Measurements from ENCODE around the gene C1RL.

The C1RL gene

GRCh38 chr12:7137908-7138307 lies 28.9 kb upstream of the C1RL start:
- no peak for DNase-seq (ENCODE audit: low read depth)

- no peak for DNase-seq (ENCODE audit: low read depth)
Measured at GRCh38 chr12:7136676-7137075, 27.7 kb upstream of the C1RL start.

GRCh38 chr12:7136071-7136470 lies 27.1 kb upstream of the C1RL start:
- no peak for DNase-seq (ENCODE audit: low read depth)

- DNase-seq (ENCODE audit: low read depth): no peak
Measured at GRCh38 chr12:7134396-7135166, 25.6 kb upstream of the C1RL start.

- DNase-seq (ENCODE audit: low read depth): no peak
Measured at GRCh38 chr12:7131502-7131866, 22.5 kb upstream of the C1RL start.

GRCh38 chr12:7130701-7131501 lies 21.9 kb upstream of the C1RL start:
- peak; percentile 26 for DNase-seq (ENCODE audit: low read depth)

GRCh38 chr12:7129872-7130691 lies 21.1 kb upstream of the C1RL start, which contains the start of gene CLSTN3:
CLSTN3 (plus strand) TSS chr12:7130371; CDS start chr12:7130649, 278 bp downstream.
- peak; percentile 80 for DNase-seq (ENCODE audit: low read depth)

- no peak for DNase-seq (ENCODE audit: low read depth)
Measured at GRCh38 chr12:7129287-7129871, 20.4 kb upstream of the C1RL start.

- no peak for DNase-seq (ENCODE audit: low read depth)
Measured at GRCh38 chr12:7128681-7129286, 19.8 kb upstream of the C1RL start, which contains the start of gene RBP5. RBP5 (minus strand) TSS chr12:7128889; CDS start chr12:7128775, 114 bp downstream.

- no peak for DNase-seq (ENCODE audit: low read depth)
Measured at GRCh38 chr12:7127916-7128626, 19.1 kb upstream of the C1RL start.

GRCh38 chr12:7125632-7126227 lies 16.7 kb upstream of the C1RL start:
- no peak for DNase-seq (ENCODE audit: low read depth)

GRCh38 chr12:7123806-7124522 lies 14.9 kb upstream of the C1RL start:
- DNase-seq (ENCODE audit: low read depth): no peak

- no peak for DNase-seq (ENCODE audit: low read depth)
Measured at GRCh38 chr12:7122811-7123769, 14.1 kb upstream of the C1RL start.

GRCh38 chr12:7121324-7121723 lies 12.3 kb upstream of the C1RL start:
- no peak for DNase-seq (ENCODE audit: low read depth)

- DNase-seq (ENCODE audit: low read depth): no peak
Measured at GRCh38 chr12:7120166-7120565, 11.2 kb upstream of the C1RL start.

GRCh38 chr12:7118881-7119280 lies 9.9 kb upstream of the C1RL start:
- DNase-seq (ENCODE audit: low read depth): no peak

- no peak for DNase-seq (ENCODE audit: low read depth)
Measured at GRCh38 chr12:7117670-7118069, 8.7 kb upstream of the C1RL start.

- no peak for DNase-seq (ENCODE audit: low read depth)
Measured at GRCh38 chr12:7116916-7117315, 7.9 kb upstream of the C1RL start.

- DNase-seq (ENCODE audit: low read depth): no peak
Measured at GRCh38 chr12:7116196-7116595, 7.2 kb upstream of the C1RL start.
